Raji (cell line): ENCODE results near the gene KCTD19.

Experiments used
- POLR2A ChIP-seq: IDR thresholded peaks from 2 replicates; pipeline ENCODE4 v1.6.1; 2011; ENCODE audit warnings: low read depth, low read length, control low read depth; ENCODE audit not compliant: insufficient read depth

The KCTD19 gene

GRCh38 chr16:67246081-67246755, 80.3 kb downstream of the KCTD19 start:
- TF ChIP-seq POLR2A: peak; percentile 58

- no peak for TF ChIP-seq POLR2A
Measured at GRCh38 chr16:67245674-67246080, 80.9 kb downstream of the KCTD19 start.

GRCh38 chr16:67245186-67245585, 81.4 kb downstream of the KCTD19 start:
- no peak for TF ChIP-seq POLR2A

GRCh38 chr16:67244387-67245185, 82.0 kb downstream of the KCTD19 start:
- TF ChIP-seq POLR2A: peak; percentile 59

GRCh38 chr16:67243481-67243880, 83.1 kb downstream of the KCTD19 start:
- no peak for TF ChIP-seq POLR2A

GRCh38 chr16:67242138-67242730, 84.3 kb downstream of the KCTD19 start:
- TF ChIP-seq POLR2A: no peak

GRCh38 chr16:67241008-67241900, 85.3 kb downstream of the KCTD19 start:
- TF ChIP-seq POLR2A: no peak

GRCh38 chr16:67240506-67240905, 86.0 kb downstream of the KCTD19 start:
- TF ChIP-seq POLR2A: no peak
